Neuron (in vitro differentiated cells): ENCODE measurements around the gene CSRP3.
"Not testable (repeated sequence)": the region's sequence is repeated elsewhere in the genome, so short reads cannot be mapped to it uniquely, and the experiment has no call there.

Source experiments
- H2AFZ ChIP-seq: one replicate; pipeline ENCODE4 v1.6.1; 2013; ENCODE audit warnings: low read depth, mild to moderate bottlenecking, inconsistent platforms, low read length, moderate library complexity
- H3K27me3 ChIP-seq: one replicate; pipeline ENCODE4 v1.6.1; 2013; ENCODE audit warnings: low read length; ENCODE audit not compliant: insufficient read depth
- H3K36me3 ChIP-seq: one replicate; pipeline ENCODE4 v1.6.1; 2013; ENCODE audit warnings: low read length; ENCODE audit not compliant: insufficient read depth
- H3K4me1 ChIP-seq: one replicate; pipeline ENCODE4 v1.6.1; 2013; ENCODE audit warnings: low read length; ENCODE audit not compliant: insufficient read depth
- H3K4me3 ChIP-seq: 2 replicates; pipeline ENCODE4 v1.5.1; 2013; ENCODE audit warnings: mild to moderate bottlenecking, low read length, moderate library complexity
- H3K9me3 ChIP-seq: one replicate; pipeline ENCODE4 v1.6.1; 2013; ENCODE audit warnings: low read length

CSRP3 gene

DNA sequence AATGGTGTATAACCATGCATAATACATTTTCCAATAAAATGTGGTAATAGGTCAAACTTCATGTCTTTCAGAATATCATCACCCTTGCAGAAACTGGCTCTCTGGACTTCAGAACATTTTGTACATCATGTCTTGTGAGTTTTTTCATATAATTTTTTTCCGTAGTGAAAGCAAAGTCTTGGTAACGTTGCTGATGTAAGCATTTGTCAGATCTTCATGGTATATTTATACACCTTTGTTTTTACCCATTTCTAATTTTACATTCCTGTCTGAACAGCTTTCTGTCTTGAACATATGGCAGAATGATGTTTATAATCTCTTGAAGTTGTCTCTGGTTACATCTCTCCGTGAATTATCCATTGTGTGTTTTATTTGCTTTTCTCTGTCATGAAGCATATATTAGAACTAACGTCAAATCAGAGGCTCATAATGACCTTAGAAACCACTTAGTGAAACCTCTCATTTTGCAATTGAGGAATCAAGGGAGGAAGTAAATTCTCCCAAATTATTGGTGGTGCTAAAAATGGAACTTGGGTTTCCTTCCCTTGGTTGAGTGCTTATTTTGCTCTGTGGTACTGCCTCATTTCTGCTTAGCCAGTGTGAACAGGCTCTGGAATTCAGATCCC lies 37.4 kb downstream of the CSRP3 start:
- Histone ChIP-seq H3K27me3 (no peaks in the 10 kb centered on the region), H3K9me3 (no peaks in the 10 kb centered on the region), H3K4me1 (no peaks in the 10 kb centered on the region), H3K36me3 (peaks cover 28% of the 10 kb centered on the region), H2AFZ (no peak overlapping the region), H3K4me3 (no peak overlapping the region)

- no peaks in the 10 kb centered on the region for H3K27me3 ChIP-seq
- no peaks in the 10 kb centered on the region for H3K4me1 ChIP-seq
- H3K9me3 ChIP-seq: no peaks in the 10 kb centered on the region
- H2AFZ ChIP-seq: no peak overlapping the region
- no peak overlapping the region for H3K4me3 ChIP-seq
- H3K36me3 ChIP-seq: peaks cover 32% of the 10 kb centered on the region
Observed at GRCh38 chr11:19163617-19164016, 38.2 kb downstream of the CSRP3 start.

DNA sequence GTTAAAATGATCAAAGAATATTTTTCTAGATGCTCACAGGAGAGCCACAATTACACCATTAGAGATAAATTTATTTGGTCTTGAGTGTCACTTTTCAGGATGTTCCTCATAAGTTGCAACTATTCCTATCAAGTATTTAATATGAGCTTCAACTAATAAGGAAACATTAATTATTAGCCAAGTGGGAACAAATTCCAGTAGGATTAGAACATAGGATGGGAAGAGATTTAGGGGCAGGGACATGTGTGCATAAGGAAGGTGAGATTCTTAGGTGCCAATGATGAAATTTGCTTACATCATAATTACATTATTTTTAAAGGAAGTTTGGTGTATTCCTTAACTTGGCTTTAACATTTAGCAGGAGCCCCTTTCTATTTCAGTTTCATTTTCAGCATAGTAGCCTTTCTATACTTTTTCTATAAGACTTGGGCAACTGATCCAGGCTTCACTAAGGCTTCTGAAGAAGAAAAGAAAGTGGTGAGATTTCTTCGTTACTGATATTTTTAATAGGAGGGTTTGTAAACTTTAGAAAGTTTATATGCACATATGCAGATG lies 38.8 kb downstream of the CSRP3 start:
- Histone ChIP-seq H2AFZ (no peak overlapping the region), H3K27me3 (no peaks in the 10 kb centered on the region), H3K4me3 (no peak overlapping the region), H3K4me1 (no peaks in the 10 kb centered on the region), H3K36me3 (peaks cover 34% of the 10 kb centered on the region), H3K9me3 (no peaks in the 10 kb centered on the region)

GRCh38 chr11:19161651-19162050 lies 40.1 kb downstream of the CSRP3 start:
- H3K4me1 ChIP-seq: no peaks in the 10 kb centered on the region
- H3K27me3 ChIP-seq: no peaks in the 10 kb centered on the region
- H3K9me3 ChIP-seq: no peaks in the 10 kb centered on the region
- H2AFZ ChIP-seq: no peak overlapping the region
- no peak overlapping the region for H3K4me3 ChIP-seq
- H3K36me3 ChIP-seq: peaks cover 34% of the 10 kb centered on the region

DNA sequence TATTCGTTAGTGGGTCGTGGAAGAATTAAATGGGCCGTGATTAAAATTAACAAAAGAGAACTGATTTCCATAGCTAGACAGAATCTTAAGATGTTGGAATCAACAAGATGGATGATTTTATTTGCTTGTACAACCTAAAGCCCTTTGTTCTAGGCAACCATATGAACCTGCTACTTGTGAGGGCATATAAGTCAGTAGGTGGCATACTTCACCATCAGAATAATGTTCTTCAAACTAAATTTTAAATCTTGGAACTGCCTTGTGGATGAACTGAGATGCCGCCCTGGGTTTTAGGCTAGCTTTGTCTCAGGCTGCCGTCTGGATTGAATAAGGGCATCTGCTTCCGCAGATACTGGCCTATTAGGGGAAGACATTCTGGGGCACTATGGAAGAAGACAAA lies 40.9 kb downstream of the CSRP3 start:
- H2AFZ ChIP-seq: no peak overlapping the region
- H3K27me3 ChIP-seq: no peaks in the 10 kb centered on the region
- H3K36me3 ChIP-seq: peaks cover 33% of the 10 kb centered on the region
- H3K9me3 ChIP-seq: no peaks in the 10 kb centered on the region
- no peak overlapping the region for H3K4me3 ChIP-seq
- no peaks in the 10 kb centered on the region for H3K4me1 ChIP-seq

DNA sequence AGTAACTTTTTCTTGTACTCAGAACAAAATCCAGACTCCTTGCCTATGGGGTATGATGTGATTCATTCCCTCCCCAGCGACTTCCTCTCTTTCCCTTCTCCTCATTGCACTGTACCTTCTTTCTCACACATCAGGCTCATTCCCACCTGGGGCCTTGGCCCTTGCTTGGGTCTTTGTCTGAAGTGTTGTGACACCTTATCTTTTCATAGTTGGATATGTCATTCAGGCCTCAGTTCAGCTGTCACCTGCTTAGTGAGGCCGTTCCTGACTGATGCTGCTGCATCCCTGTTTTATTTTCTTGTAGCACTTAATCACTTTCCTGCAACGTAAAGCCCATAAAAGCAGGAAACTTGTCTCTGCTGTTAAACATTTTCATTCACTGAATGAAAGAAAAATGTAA lies 44.9 kb downstream of the CSRP3 start:
- H3K36me3 ChIP-seq: peaks cover 28% of the 10 kb centered on the region
- no peaks in the 10 kb centered on the region for H3K4me1 ChIP-seq
- H3K9me3 ChIP-seq: no peaks in the 10 kb centered on the region
- no peak overlapping the region for H2AFZ ChIP-seq
- H3K4me3 ChIP-seq: no peak overlapping the region
- no peaks in the 10 kb centered on the region for H3K27me3 ChIP-seq

DNA sequence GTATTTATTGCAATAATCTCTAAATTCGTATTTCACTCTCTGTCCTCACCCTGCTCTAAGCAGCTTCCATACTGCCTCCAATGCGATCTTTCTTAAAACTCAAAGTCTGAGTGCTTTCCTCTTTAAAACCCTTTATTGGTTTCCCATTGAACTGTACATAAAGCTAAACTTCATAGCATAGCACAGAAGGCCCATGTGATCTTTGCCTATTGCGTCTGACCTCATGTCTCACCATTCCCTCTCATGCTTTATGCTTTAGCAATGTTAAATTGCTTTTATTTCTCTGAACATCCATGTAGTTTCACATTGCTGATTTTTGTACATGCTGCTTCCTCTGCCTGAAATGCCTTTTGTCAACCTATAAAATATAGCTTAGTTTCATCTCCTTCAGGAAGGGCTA lies 56.5 kb downstream of the CSRP3 start:
- peaks cover 19% of the 10 kb centered on the region for H3K36me3 ChIP-seq
- no peak overlapping the region for H2AFZ ChIP-seq
- H3K4me3 ChIP-seq: no peak overlapping the region
- no peaks in the 10 kb centered on the region for H3K9me3 ChIP-seq
- H3K4me1 ChIP-seq: no peaks in the 10 kb centered on the region
- no peaks in the 10 kb centered on the region for H3K27me3 ChIP-seq

DNA sequence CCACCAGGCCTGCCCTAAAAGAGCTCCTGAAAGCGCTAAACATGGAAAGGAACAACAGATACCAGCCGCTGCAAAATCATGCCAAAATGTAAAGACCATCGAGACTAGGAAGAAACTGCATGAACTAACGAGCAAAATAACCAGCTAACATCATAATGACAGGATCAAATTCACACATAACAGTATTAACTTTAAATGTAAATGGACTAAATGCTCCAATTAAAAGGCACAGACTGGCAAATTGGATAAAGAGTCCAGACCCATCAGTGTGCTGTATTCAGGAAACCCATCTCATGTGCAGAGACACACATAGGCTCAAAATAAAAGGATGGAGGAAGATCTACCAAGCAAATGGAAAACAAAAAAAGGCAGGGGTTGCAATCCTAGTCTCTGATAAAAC lies 64.9 kb downstream of the CSRP3 start:
- H3K27me3 ChIP-seq, H3K4me3 ChIP-seq, H3K4me1 ChIP-seq, H3K36me3 ChIP-seq, H2AFZ ChIP-seq, H3K9me3 ChIP-seq: not testable (repeated sequence)

GRCh38 chr11:19134004-19134403 lies 67.8 kb downstream of the CSRP3 start:
- no peak overlapping the region for H2AFZ ChIP-seq
- no peak overlapping the region for H3K4me3 ChIP-seq
- H3K9me3 ChIP-seq: peaks cover 2% of the 10 kb centered on the region
- H3K27me3 ChIP-seq: no peaks in the 10 kb centered on the region
- H3K36me3 ChIP-seq: no peaks in the 10 kb centered on the region
- H3K4me1 ChIP-seq: no peaks in the 10 kb centered on the region
